Measurements from ENCODE around the gene OCRL.

Gene OCRL

DNA sequence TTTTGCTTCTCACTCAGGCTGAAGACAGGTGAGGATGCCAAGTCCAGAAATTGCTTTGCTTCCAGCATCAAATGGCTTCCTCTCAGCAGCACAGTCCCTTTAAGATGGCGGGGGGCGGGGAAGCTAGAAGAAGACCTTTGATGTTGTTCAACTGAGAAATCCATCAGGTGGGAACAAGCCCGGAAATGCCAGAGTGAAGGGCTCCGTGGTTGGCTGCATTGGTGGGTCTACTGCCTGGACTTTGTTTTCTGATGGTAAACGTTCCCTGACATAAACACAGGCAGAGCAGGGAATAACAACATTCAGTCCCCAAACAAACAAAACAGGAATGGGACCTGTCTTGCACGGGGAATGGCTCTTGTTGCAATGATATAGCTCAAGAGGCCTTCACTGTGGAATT is 77.4 kb downstream of the OCRL start:
- no peak for TF ChIP-seq CTCF (IDR thresholded peaks at IDR 0.05)
- no peaks in the 10 kb centered on the region for H3K79me2 ChIP-seq

GRCh38 chrX:129618997-129619396 is 78.9 kb downstream of the OCRL start:
- no peak for TF ChIP-seq CTCF (IDR thresholded peaks at IDR 0.05)
- no peak overlapping the region for H3K4me2 ChIP-seq (ENCODE audit: low read length)
- H3K9me3 ChIP-seq (ENCODE audit: control insufficient read depth, low read length): no peaks in the 10 kb centered on the region
- no peak overlapping the region for H3K27ac ChIP-seq
- H3K27me3 ChIP-seq (ENCODE audit: control insufficient read depth, insufficient read depth, low read length): no peaks in the 10 kb centered on the region
- H3K9ac ChIP-seq: no peak overlapping the region
- no peaks in the 10 kb centered on the region for H3K79me2 ChIP-seq
- no peaks in the 10 kb centered on the region for H3K4me1 ChIP-seq
- no peak overlapping the region for H3K4me3 ChIP-seq (ENCODE audit: low read depth, low read length)
- no peaks in the 10 kb centered on the region for H3K36me3 ChIP-seq (ENCODE audit: control insufficient read depth, insufficient read depth, low read length)
- H2AFZ ChIP-seq: no peak overlapping the region

More for the DNA sequence above, 77.4 kb downstream of the OCRL start:
- no peaks in the 10 kb centered on the region for H3K36me3 ChIP-seq (ENCODE audit: control insufficient read depth, insufficient read depth, low read length)
- no peak overlapping the region for H3K4me3 ChIP-seq (ENCODE audit: low read depth, low read length)
- no peaks in the 10 kb centered on the region for H3K27me3 ChIP-seq (ENCODE audit: control insufficient read depth, insufficient read depth, low read length)
- no peaks in the 10 kb centered on the region for H3K4me1 ChIP-seq
- H3K27ac ChIP-seq: no peak overlapping the region
- no peaks in the 10 kb centered on the region for H3K9me3 ChIP-seq (ENCODE audit: control insufficient read depth, low read length)
- no peak overlapping the region for H3K9ac ChIP-seq
- H3K4me2 ChIP-seq (ENCODE audit: low read length): no peak overlapping the region
- no peak overlapping the region for H2AFZ ChIP-seq

- no peaks in the 10 kb centered on the region for H3K79me2 ChIP-seq
- no peak overlapping the region for H3K4me3 ChIP-seq (ENCODE audit: low read depth, low read length)
- H3K27me3 ChIP-seq (ENCODE audit: control insufficient read depth, insufficient read depth, low read length): no peaks in the 10 kb centered on the region
- H3K9ac ChIP-seq: no peak overlapping the region
- no peaks in the 10 kb centered on the region for H3K36me3 ChIP-seq (ENCODE audit: control insufficient read depth, insufficient read depth, low read length)
- TF ChIP-seq CTCF (IDR thresholded peaks at IDR 0.05): no peak
- H3K27ac ChIP-seq: no peak overlapping the region
- H2AFZ ChIP-seq: no peak overlapping the region
- no peaks in the 10 kb centered on the region for H3K4me1 ChIP-seq
- no peak overlapping the region for H3K4me2 ChIP-seq (ENCODE audit: low read length)
- H3K9me3 ChIP-seq (ENCODE audit: control insufficient read depth, low read length): no peaks in the 10 kb centered on the region
Measured at GRCh38 chrX:129622757-129623301, 82.8 kb downstream of the OCRL start.

DNA sequence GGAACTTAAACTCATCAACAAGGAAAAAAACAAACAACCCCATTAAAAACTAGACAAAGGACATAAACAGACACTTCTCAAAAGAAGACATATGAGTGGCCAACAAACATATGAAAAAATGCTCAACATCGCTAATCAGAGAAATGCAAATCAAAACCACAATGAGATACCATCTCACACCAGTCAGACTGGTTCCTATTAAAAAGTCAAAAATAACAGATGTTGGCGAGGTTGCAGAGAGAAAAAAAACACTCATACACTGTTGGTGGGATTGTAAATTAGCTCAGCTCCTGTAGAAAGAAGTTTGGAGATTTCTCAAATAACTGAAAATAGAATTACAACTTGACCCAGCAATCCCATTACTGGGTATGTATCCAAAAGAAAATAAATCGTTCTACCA is 86.0 kb downstream of the OCRL start:
- H2AFZ ChIP-seq: no peak overlapping the region
- H3K9ac ChIP-seq: no peak overlapping the region
- TF ChIP-seq CTCF (IDR thresholded peaks at IDR 0.05): no peak
- no peaks in the 10 kb centered on the region for H3K9me3 ChIP-seq (ENCODE audit: control insufficient read depth, low read length)
- no peak overlapping the region for H3K27ac ChIP-seq
- H3K4me2 ChIP-seq (ENCODE audit: low read length): no peak overlapping the region
- H3K4me1 ChIP-seq: no peaks in the 10 kb centered on the region
- no peaks in the 10 kb centered on the region for H3K27me3 ChIP-seq (ENCODE audit: control insufficient read depth, insufficient read depth, low read length)
- H3K36me3 ChIP-seq (ENCODE audit: control insufficient read depth, insufficient read depth, low read length): no peaks in the 10 kb centered on the region
- H3K79me2 ChIP-seq: no peaks in the 10 kb centered on the region
- H3K4me3 ChIP-seq (ENCODE audit: low read depth, low read length): no peak overlapping the region

DNA sequence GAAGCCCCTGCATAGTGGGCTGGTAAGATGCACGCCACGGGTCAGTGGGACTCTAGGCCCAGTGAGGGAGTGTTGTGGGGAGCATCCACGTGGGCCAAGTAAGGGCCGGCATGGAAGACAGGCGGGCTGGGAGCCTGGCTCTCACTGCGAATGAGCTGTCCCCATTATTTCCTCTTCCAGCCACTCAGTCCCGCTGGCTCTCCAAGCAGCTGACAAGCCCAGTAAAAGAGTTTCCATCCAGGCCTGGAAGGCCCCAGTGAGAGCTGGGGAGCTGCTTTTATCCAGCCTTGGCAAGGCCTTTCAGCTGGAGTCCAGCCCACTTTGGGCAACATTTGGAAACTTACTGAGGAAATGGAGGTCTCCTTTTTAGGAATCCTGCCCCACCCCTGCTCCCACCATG is 89.8 kb downstream of the OCRL start:
- no peaks in the 10 kb centered on the region for H3K79me2 ChIP-seq
- no peak overlapping the region for H3K9ac ChIP-seq
- H3K36me3 ChIP-seq (ENCODE audit: control insufficient read depth, insufficient read depth, low read length): no peaks in the 10 kb centered on the region
- no peaks in the 10 kb centered on the region for H3K9me3 ChIP-seq (ENCODE audit: control insufficient read depth, low read length)
- no peak for TF ChIP-seq CTCF (IDR thresholded peaks at IDR 0.05)
- H3K4me1 ChIP-seq: no peaks in the 10 kb centered on the region
- H3K4me3 ChIP-seq (ENCODE audit: low read depth, low read length): no peak overlapping the region
- no peak overlapping the region for H3K4me2 ChIP-seq (ENCODE audit: low read length)
- no peak overlapping the region for H2AFZ ChIP-seq
- H3K27ac ChIP-seq: no peak overlapping the region
- no peaks in the 10 kb centered on the region for H3K27me3 ChIP-seq (ENCODE audit: control insufficient read depth, insufficient read depth, low read length)

Measured in parathyroid adenoma (tissue), 2 donors.